GM23248 (cell line): Measurements from ENCODE around the gene HCN2.

Experiments used
- EZH2 ChIP-seq: fragments of 200-600 bp; sonication (generic); IDR thresholded peaks from 2 replicates; pipeline ENCODE4 v1.6.1; 2018; ENCODE audit warnings: antibody characterized with exemption, mild to moderate bottlenecking; ENCODE audit not compliant: insufficient read depth, poor library complexity, severe bottlenecking
- EZH2phosphoT487 ChIP-seq: fragments of 200-600 bp; sonication (generic); IDR thresholded peaks from 2 replicates; pipeline ENCODE4 v1.6.1; 2018; ENCODE audit warnings: antibody characterized with exemption, moderate library complexity, mild to moderate bottlenecking, low read depth; ENCODE audit not compliant: insufficient read depth

GRCh38 chr19:582497-583197 lies 7.0 kb upstream of the HCN2 start:
- TF ChIP-seq EZH2 (no peak), EZH2phosphoT487 (no peak)
